K562 (cell line): Measurements from ENCODE around the gene VGF. TPM values are rescaled to one million over a fixed set of nuclear protein-coding genes. Genes with fewer than 3 reads are reported as not detected.

Source experiments
- ADNP ChIP-seq: fragments of 200-800 bp; sonication (Bioruptor generic); IDR thresholded peaks from 2 replicates; pipeline ENCODE4 v1.6.1; 2016; ENCODE audit warnings: missing genetic modification characterization, missing compliant biosample characterization
- FOXP1 ChIP-seq: sonication (generic); formaldehyde crosslinking; IDR thresholded peaks from 2 replicates; pipeline ENCODE4 v1.8.0; 2022; ENCODE audit warnings: mild to moderate bottlenecking, missing genetic modification reagents
- PBX2 ChIP-seq, 2 experiments: IDR thresholded peaks in 1 of 2; conservative IDR thresholded peaks in 1 of 2; 2 replicates each; pipeline ENCODE4 v1.6.1; 2016; ENCODE audit warnings: low read depth in 2 of 2, mild to moderate bottlenecking in 1 of 2, missing compliant biosample characterization in 1 of 2, missing genetic modification characterization in 1 of 2, moderate library complexity in 1 of 2
- PHB2 ChIP-seq: fragments of 450-650 bp; IDR thresholded peaks from 2 replicates; pipeline ENCODE4 v1.6.1; 2017; ENCODE audit warnings: low read depth
- WHSC1 ChIP-seq: IDR thresholded peaks from one replicate; pipeline ENCODE4 v1.6.1; 2012; ENCODE audit warnings: low read length, control low read depth, inconsistent platforms
- ZBTB5 ChIP-seq: fragments of 450-650 bp; IDR thresholded peaks from 2 replicates; pipeline ENCODE4 v1.6.1; 2017; ENCODE audit warnings: antibody characterized with exemption
- ZC3H8 ChIP-seq: fragments of 450-650 bp; IDR thresholded peaks from 2 replicates; pipeline ENCODE4 v1.6.1; 2017
- ZFP1 ChIP-seq: fragments of 450-650 bp; formaldehyde crosslinking; IDR thresholded peaks from 2 replicates; pipeline ENCODE4 v1.4.0; 2020; ENCODE audit warnings: mild to moderate bottlenecking, mixed read lengths
- ZNF175 ChIP-seq: fragments of 200-800 bp; sonication (Bioruptor generic); IDR thresholded peaks from 2 replicates; pipeline ENCODE4 v1.6.1; 2016; ENCODE audit warnings: low read depth, mild to moderate bottlenecking, missing genetic modification characterization, missing compliant biosample characterization
- ZNF212 ChIP-seq: fragments of 450-650 bp; formaldehyde crosslinking; IDR thresholded peaks from 2 replicates; pipeline ENCODE4 v1.4.0; 2020; ENCODE audit warnings: mild to moderate bottlenecking
- ZNF263 ChIP-seq: sonication (generic); formaldehyde crosslinking; IDR thresholded peaks from 2 replicates; pipeline ENCODE4 v1.8.0; 2022; ENCODE audit warnings: mild to moderate bottlenecking, missing genetic modification reagents, borderline replicate concordance
- ZNF280B ChIP-seq: fragments of 250-450 bp; sonication (Bioruptor Pico); IDR thresholded peaks from 2 replicates; pipeline ENCODE4 v1.5.1; 2021; ENCODE audit warnings: mild to moderate bottlenecking
- ZNF395 ChIP-seq: fragments of 200-800 bp; sonication (Bioruptor generic); IDR thresholded peaks from 2 replicates; pipeline ENCODE4 v1.6.1; 2017; ENCODE audit warnings: missing genetic modification characterization, missing compliant biosample characterization
- ZNF609 ChIP-seq: sonication (generic); formaldehyde crosslinking; IDR thresholded peaks from 2 replicates; pipeline ENCODE4 v1.8.1; 2023; ENCODE audit warnings: missing genetic modification reagents, mild to moderate bottlenecking, borderline replicate concordance
- polyA plus RNA-seq, 8 experiments: library from polyadenylated mRNA; depleted of rRNA in 4 of 8; stranded (reverse) in 5 of 8; unstranded in 3 of 8; fragments of >200 nt; fragmentation: Nextera tagmentation in 2 of 8; fragmentation: Illumina TruSeq in 1 of 8; extraction: Ambion mirVana in 2 of 8; extraction: Trizol in 1 of 8; gene quantifications; 2 replicates each; pipeline versions ENCODE4 v1.2.1 to v1.2.3, GENCODE V29; 2011 to 2014; ENCODE audit warnings: inconsistent platforms in 1 of 8, missing spikeins in 1 of 8
- total RNA-seq, 7 experiments: library from RNA; depleted of rRNA in 6 of 7; stranded (reverse); fragments of >200 nt in 6 of 7; fragmentation: Illumina TruSeq in 2 of 7; extraction: Trizol in 2 of 7; gene quantifications; 2 replicates each; pipeline versions ENCODE4 v1.2.1 to v1.2.3, GENCODE V29; 2011 to 2021; ENCODE audit warnings: low replicate concordance in 1 of 7

The VGF gene
- total and polyA plus RNA-seq, 9 of the 15 experiments (the other 6 are each of a cell fraction or from before 2014, with no cell fraction given): 0.03 to 5.7 (median 0.34) TPM

- TF ChIP-seq ZBTB5 (no peak), ZNF175 (CRISPR knock-in tag) (peak; percentile 96), ZNF395 (CRISPR knock-in tag) (peak; percentile 64; the same call in 1 of the 2 replicates), ZNF609 (no peak), ZNF280B (no peak), ZC3H8 (no peak), FOXP1 (no peak), PBX2 (CRISPR knock-in tag; IDR thresholded peaks at IDR 0.05; ENCODE audit: low read depth) (no peak), PBX2 (tag; conservative IDR thresholded peaks at IDR 0.05; ENCODE audit: low read depth) (no peak), WHSC1 (no peak), ZFP1 (CRISPR knock-in tag) (no peak), ZNF212 (CRISPR knock-in tag) (no peak), ADNP (tag) (no peak), ZNF263 (CRISPR knock-in tag) (no peak), PHB2 (no peak)
Observed at GRCh38 chr7:101151908-101152651, 13.3 kb downstream of the VGF start (continued).
